ENCODE results near the gene SCN8A.

SCN8A gene

GRCh38 chr12:51809193-51809592 is 218.2 kb downstream of the SCN8A start:
- no peak for TF ChIP-seq CTCF (IDR thresholded peaks at IDR 0.05)
- no peak overlapping the region for H3K27ac ChIP-seq
- H3K4me3 ChIP-seq = no peak overlapping the region
- DNase-seq (ENCODE audit: low spot score) = no peak

GRCh38 chr12:51811203-51812202 is 220.5 kb downstream of the SCN8A start:
- no peak overlapping the region for H3K4me3 ChIP-seq
- TF ChIP-seq CTCF (IDR thresholded peaks at IDR 0.05) = no peak
- no peak overlapping the region for H3K27ac ChIP-seq
- DNase-seq (ENCODE audit: low spot score) = no peak

- H3K27ac ChIP-seq = no peak overlapping the region
- no peak overlapping the region for H3K4me3 ChIP-seq
- TF ChIP-seq CTCF (IDR thresholded peaks at IDR 0.05) = no peak
- no peak for DNase-seq (ENCODE audit: low spot score)
Measured at GRCh38 chr12:51812871-51813270, 221.8 kb downstream of the SCN8A start.

- no peak for DNase-seq (ENCODE audit: low spot score)
- Histone ChIP-seq H3K4me3 (peak overlapping the region; percentile 69), H3K27ac (peak overlapping the region in 1 of 2 donors; percentile 62)
- no peak for TF ChIP-seq CTCF (IDR thresholded peaks at IDR 0.05)
Measured at GRCh38 chr12:51813931-51814310, 222.9 kb downstream of the SCN8A start.

- no peak for TF ChIP-seq CTCF (IDR thresholded peaks at IDR 0.05)
Measured at GRCh38 chr12:51814311-51815088, 223.5 kb downstream of the SCN8A start.

GRCh38 chr12:51815571-51815970 is 224.5 kb downstream of the SCN8A start:
- no peak overlapping the region for H3K4me3 ChIP-seq

More at GRCh38 chr12:51814311-51815088, 223.5 kb downstream of the SCN8A start:
- Histone ChIP-seq H3K4me3 (peak overlapping the region; percentile 69), H3K27ac (peak overlapping the region; percentile 48 to 62)
- no peak for DNase-seq (ENCODE audit: low spot score)

More at GRCh38 chr12:51815571-51815970, 224.5 kb downstream of the SCN8A start:
- H3K27ac ChIP-seq = no peak overlapping the region
- no peak for TF ChIP-seq CTCF (IDR thresholded peaks at IDR 0.05)
- no peak for DNase-seq (ENCODE audit: low spot score)
